ENCODE results near the gene SPINK14. TPM values are rescaled to one million over a fixed set of nuclear protein-coding genes. Genes with fewer than 3 reads are reported as not detected.

SPINK14 gene
- total and polyA plus RNA-seq, 2 of the 13 experiments (the other 11 are each of a cell fraction or from before 2014, with no cell fraction given) = not detected

DNA sequence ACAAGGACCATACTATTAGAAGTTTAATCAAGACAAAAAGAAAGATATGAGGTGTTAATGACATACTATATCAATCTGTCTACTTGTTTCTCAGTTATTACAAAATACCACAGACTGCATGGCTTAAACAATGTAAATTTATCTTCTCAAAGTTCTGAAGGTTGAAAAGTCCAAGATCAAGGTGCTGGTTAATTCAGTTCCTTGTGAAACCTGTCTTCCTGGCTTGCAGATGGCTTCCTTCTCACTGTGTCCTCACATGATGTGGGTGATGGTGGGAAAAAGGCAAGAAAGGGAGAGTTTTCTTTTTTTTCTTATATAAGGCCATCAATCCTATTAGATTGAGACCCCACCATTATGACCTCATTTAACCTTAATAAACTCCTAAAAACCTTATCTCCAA is 15.6 kb upstream of the SPINK14 start:
- in situ Hi-C loops (cut with HindIII; ENCODE audit: extremely low pct_ligation_motif_present, low pct_unique_long_range_greater_than_20kb) = no loop called here
- DNase-seq (ENCODE audit: low spot score) (no peak), ATAC-seq (no peak), FAIRE-seq (no peak)
- H3K27ac ChIP-seq (ENCODE audit: extremely low read length, insufficient read depth, low read length) = no peak overlapping the region
- peaks cover 4% of the 10 kb centered on the region for H3K4me1 ChIP-seq (ENCODE audit: insufficient read depth, low read length)
- CTCF ChIA-PET (ENCODE audit: low intra/inter-chr PET ratio, low total read pairs) = no interaction called here
- H3K27me3 ChIP-seq (ENCODE audit: control insufficient read depth in 1 of 2, insufficient read depth in 2 of 2, low read length in 2 of 2) = no peaks in the 10 kb centered on the region
- H3K36me3 ChIP-seq (replicated peaks in 1 of 2; ENCODE audit: control insufficient read depth in 1 of 2, insufficient read depth in 2 of 2, low read length in 2 of 2) = no peaks in the 10 kb centered on the region
- no peak overlapping the region for H3K4me2 ChIP-seq (ENCODE audit: low read depth, low read length)
- no peak overlapping the region for H2AFZ ChIP-seq (ENCODE audit: low read length)
- H3K79me2 ChIP-seq (ENCODE audit: insufficient read depth, low read length) = no peaks in the 10 kb centered on the region
- H3K4me3 ChIP-seq (replicated peaks in 1 of 3; ENCODE audit: insufficient read depth in 1 of 3, low read depth in 2 of 3, low read length in 3 of 3) = no peak overlapping the region
- H4K20me1 ChIP-seq (ENCODE audit: insufficient read depth, low read length) = no peaks in the 10 kb centered on the region
- POLR2A ChIA-PET = no interaction called here
- no peak overlapping the region for H3K9ac ChIP-seq (ENCODE audit: insufficient read depth, low read depth, low read length)
- intact Hi-C loops (cut with micrococcal nuclease; ENCODE audit: unreplicated experiment) = no loop called here
- peaks cover 3% of the 10 kb centered on the region; the same call in 1 of the 2 replicates for H3K9me3 ChIP-seq (ENCODE audit: low read length)
- BruUV-seq (replicated peaks) = no TSS peak
- TF ChIP-seq HES4 (CRISPR knock-in tag; IDR thresholded peaks at IDR 0.05; ENCODE audit: borderline replicate concordance) = no peak
- TF ChIP-seq TP53 (CRISPR knock-in tag; conservative IDR thresholded peaks at IDR 0.05) = no peak
- TF ChIP-seq, protein P1, sequence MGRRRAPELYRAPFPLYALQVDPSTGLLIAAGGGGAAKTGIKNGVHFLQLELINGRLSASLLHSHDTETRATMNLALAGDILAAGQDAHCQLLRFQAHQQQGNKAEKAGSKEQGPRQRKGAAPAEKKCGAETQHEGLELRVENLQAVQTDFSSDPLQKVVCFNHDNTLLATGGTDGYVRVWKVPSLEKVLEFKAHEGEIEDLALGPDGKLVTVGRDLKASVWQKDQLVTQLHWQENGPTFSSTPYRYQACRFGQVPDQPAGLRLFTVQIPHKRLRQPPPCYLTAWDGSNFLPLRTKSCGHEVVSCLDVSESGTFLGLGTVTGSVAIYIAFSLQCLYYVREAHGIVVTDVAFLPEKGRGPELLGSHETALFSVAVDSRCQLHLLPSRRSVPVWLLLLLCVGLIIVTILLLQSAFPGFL (CRISPR knock-in tag; IDR thresholded peaks at IDR 0.05) = no peak
- TF ChIP-seq, protein P2, sequence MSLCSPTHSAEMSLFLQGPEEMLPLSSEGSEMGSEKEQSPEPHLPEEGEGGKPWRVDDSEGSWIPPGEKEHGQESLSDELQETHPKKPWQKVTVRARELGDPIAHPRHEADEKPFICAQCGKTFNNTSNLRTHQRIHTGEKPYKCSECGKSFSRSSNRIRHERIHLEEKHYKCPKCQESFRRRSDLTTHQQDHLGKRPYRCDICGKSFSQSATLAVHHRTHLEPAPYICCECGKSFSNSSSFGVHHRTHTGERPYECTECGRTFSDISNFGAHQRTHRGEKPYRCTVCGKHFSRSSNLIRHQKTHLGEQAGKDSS (CRISPR knock-in tag; IDR thresholded peaks at IDR 0.05; ENCODE audit: borderline replicate concordance, low read depth) = no peak
- TF ChIP-seq TAF15 (IDR thresholded peaks at IDR 0.05; ENCODE audit: low read depth, low read length, poor library complexity, severe bottlenecking) = no peak
- no peak for TF ChIP-seq PLSCR1 (CRISPR knock-in tag; IDR thresholded peaks at IDR 0.05; ENCODE audit: borderline replicate concordance)
- no peak for TF ChIP-seq SCMH1 (CRISPR knock-in tag; IDR thresholded peaks at IDR 0.05; ENCODE audit: borderline replicate concordance)
- no peak for TF ChIP-seq GLMP (CRISPR knock-in tag; IDR thresholded peaks at IDR 0.05; ENCODE audit: borderline replicate concordance)
- no peak for TF ChIP-seq TCF12 (IDR thresholded peaks at IDR 0.05)
- no peak for TF ChIP-seq TCF12 (CRISPR knock-in tag; IDR thresholded peaks at IDR 0.05)
- no peak for TF ChIP-seq XBP1 (CRISPR knock-in tag; IDR thresholded peaks at IDR 0.05)
- no peak for TF ChIP-seq ZBTB40 (IDR thresholded peaks at IDR 0.05)
- no peak for TF ChIP-seq ZBTB40 (CRISPR knock-in tag; IDR thresholded peaks at IDR 0.05)
